T47D (cell line): ENCODE data around the gene CTCF.

Experiments
- DNase-seq, 2 experiments: peaks; one replicate each; pipeline versions ENCODE4 v3.0.0 to v3.0.0-alpha.2; 2011 to 2012; ENCODE audit warnings: low read depth in 1 of 2, low spot score in 1 of 2
- JUND ChIP-seq: IDR thresholded peaks from 2 replicates; pipeline ENCODE4 v1.6.1; 2012; ENCODE audit warnings: low read depth
- in situ Hi-C: cut with HindIII; loops from 2 replicates; pipeline ENCODE4 v1.10.0; 2016; ENCODE audit warnings: low sequenced_read_pairs, low pct_unique_long_range_greater_than_20kb

CTCF gene

DNA sequence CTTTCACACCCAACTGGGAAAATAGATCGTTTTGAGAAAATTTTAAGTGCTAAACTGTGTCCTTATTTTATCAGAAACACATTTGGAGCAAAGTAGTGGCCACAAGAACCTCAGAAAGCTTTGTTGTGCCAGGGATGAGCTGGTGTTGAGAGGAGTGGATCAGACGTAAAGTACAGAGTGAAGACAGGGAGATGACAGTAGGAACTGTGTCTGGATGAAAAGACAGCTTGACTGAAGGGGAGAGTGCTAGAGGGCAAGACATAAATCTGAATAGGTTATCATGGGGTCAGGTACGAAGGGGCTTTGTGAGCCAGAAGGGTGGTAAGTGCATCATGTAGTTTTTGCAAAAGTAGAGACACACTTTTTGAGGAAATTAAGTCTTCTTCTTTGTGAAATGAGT, 43.3 kb downstream of the CTCF start:
- DNase-seq = no peak
- TF ChIP-seq JUND = no peak
- in situ Hi-C loops = no loop called here

DNA sequence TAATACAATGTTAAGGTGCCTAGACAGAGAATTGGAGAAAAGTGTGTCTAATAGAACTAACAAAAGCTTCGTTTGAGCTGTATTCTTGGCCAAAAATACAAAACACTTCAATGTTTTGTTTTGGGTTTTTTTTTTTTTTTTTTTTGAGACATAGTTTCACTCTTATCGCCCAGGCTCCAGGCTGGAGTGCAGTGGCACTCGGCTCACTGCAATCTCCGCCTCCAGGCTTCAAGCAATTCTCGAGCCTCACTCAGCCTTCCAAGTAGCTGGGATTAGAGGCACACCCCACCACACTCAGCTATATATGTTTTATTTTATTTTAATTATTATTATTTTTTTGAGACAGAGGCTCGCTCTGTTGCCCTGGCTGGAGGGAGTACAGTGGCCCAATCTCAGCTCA, 44.3 kb downstream of the CTCF start:
- in situ Hi-C loops = no loop called here
- DNase-seq = no peak
- TF ChIP-seq JUND = no peak

DNA sequence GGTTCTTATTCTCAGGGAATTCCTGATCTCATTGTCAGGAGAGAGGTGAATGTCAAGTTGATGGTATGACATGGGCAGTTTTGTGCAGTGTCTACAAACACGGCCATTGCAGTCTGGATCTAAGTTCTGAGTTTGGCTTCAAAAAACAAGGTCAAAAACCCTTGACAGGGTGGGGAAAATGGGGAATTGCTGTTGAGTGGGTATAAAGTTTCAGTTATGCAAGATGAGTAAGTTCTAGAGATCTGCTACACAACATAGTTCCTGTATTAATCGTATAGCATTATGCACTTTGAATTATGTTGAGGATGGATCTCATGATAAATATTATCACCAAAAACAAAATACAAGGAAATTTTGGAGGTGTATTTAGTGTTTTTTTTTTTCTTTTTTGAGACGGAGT, 46.0 kb downstream of the CTCF start:
- no peak for TF ChIP-seq JUND
- in situ Hi-C loops = no loop called here
- no peak for DNase-seq

DNA sequence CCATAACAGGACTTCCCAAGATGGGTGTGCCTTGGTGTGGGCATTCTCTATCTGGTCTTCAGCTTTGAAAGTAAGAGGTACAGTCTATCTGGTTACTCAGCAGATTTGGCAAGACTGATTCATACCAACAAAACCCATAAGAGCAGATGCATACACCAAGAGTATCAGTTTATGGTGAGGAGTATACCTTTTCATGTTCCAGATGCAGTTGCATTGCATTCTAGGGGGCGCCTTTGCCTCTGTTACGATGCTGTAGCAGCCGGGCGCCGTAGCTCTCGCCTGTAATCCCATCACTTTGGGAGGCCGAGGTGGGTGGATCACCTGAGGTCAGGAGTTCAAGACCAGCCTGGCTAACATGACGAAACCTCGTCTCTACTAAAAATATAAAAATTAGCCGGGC, 51.5 kb downstream of the CTCF start:
- in situ Hi-C loops = no loop called here
- DNase-seq = no peak
- TF ChIP-seq JUND = no peak

DNA sequence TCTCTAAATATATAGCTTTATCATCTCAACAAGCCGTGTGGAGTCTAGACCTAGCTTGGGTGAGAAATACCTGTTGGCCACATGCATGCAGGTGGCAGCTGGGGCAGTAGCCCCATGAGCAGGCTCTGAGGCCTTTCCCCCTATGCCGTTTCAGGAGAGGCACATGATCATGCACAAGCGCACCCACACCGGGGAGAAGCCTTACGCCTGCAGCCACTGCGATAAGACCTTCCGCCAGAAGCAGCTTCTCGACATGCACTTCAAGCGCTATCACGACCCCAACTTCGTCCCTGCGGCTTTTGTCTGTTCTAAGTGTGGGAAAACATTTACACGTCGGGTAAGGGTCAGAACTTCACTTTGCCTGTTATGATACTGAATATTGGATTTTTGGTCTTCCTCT, 65.9 kb downstream of the CTCF start:
- DNase-seq = no peak
- in situ Hi-C loops = no loop called here
- TF ChIP-seq JUND = no peak

DNA sequence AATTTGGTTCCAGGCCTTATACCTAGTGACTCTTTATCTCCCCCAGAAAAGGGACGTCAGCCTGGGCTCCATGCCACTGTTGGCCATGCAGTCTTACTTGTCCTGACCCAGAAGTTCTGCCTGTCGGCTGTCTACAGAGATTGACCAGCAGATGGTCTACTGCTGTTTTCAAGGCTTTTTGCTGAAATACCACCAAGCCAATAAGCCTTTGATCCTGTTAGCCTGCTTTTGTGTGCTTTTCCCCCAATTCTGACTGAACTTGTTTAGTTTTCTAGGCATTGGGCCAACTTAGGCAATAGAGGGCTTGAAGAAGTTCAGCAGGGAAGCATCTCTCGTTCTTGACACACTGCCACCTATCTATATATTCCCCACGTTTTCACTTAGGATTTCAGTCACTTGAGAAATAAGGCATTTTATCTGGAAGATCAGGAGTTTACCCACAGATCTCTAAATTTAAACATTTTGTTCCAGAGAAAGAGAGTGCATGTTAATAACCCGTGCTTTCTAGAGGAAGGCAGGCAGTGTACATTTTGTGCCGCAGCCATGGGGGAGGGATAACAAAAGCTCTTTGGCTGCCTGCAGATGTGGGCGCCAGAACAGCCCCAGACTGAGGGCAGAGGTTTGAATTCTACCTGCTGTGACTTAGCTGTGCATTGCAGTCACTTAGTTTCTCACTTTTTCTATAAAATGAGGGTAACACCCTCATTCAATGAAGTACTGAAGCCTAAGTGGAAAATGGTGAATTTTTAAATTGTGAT, 70.3 kb downstream of the CTCF start:
- DNase-seq = no peak
- in situ Hi-C loops = no loop called here
- no peak for TF ChIP-seq JUND

DNA sequence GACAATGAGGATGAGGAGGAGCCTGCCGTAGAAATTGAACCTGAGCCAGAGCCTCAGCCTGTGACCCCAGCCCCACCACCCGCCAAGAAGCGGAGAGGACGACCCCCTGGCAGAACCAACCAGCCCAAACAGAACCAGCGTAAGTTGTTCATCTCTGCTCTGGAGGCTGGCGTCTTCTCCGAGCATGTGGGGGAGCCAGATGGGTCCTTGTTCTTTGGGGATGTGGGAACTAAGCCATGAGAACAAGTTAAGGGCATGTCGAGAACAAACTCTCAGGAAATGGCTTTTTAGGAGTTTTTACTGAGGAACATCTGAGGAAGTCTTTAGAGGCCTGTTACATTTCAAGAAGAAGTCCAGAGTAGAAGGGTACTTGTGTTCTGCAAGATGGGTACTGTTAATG, 74.4 kb downstream of the CTCF start:
- TF ChIP-seq JUND = no peak
- in situ Hi-C loops = no loop called here
- DNase-seq = no peak

DNA sequence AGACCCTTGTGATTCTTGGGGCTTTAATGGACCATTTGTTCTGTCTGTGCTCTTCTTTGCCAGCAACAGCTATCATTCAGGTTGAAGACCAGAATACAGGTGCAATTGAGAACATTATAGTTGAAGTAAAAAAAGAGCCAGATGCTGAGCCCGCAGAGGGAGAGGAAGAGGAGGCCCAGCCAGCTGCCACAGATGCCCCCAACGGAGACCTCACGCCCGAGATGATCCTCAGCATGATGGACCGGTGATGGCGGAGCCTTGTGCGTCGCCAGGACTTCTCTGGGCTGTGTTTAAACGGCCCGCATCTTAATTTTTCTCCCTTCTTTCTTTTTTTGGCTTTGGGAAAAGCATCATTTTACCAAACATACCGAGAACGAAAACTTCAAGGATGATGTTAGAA, 75.3 kb downstream of the CTCF start:
- no peak for DNase-seq
- no peak for TF ChIP-seq JUND
- in situ Hi-C loops = no loop called here

DNA sequence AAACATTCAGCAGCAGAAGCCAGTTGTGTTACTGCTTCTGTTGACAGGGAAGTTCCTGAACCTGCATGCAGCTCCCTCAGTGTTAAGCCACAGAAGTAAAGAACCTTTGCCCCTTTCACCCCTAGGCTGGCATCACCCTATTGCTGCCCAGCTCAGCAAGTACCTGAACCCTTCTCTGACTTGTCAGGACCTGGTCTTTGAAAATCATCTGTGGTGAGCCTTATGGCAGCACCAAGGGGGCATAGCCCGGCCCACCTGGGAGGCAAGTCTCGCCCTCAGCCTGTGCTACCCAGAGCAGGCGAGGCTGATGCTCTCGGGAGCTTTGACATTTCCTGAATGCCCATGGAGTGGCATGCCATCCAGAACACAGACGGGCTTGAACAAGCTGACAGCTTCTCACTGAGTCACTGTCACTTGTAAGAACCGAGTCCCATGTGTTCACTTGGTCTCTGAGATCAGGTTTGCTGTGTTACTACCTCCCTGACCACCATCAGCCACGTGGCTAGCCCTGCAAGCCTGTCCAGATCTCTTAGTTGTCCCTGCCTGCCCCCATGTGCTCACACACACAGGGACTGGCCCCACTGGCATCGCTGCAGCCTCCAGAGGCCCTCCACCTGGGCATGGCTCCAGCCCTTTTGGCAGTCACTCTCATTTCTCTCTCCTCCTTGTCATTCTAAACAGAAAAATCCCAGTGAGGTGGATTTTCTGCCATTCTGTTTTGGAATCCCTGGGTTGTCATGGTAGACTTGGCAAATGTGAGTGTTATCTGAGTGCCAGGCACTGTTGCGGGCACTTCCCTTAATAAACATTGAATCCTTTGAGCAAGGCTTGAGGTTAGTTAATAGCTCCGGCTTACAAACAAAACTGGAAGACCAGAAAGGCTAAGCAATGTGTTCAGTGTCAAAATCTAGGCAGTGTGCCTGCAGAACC, 79.7 kb downstream of the CTCF start:
- no peak for TF ChIP-seq JUND
- DNase-seq = peak in 1 of 2 experiments; percentile 35
- in situ Hi-C loops = no loop called here

DNA sequence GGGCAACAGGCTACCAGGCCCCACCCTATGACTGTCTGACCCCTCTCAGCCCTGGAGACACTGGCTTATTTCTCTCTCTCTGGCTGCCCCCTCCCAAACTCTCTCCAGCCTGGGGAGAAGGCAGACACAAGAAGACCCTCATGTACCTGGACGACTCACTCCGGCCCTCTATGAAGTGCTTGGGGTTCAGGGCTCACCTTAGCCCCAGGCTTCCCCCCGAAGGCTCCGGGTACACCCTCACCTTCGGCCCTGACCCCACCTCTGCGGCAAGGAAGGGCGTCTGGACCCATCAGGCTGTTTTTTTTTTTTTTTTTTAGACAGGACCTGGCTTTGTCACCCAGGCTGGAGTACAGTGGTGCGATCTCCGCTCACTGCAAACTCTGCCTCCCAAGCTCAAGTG, 81.7 kb downstream of the CTCF start:
- TF ChIP-seq JUND = no peak
- no peak for DNase-seq
- in situ Hi-C loops = no loop called here

DNA sequence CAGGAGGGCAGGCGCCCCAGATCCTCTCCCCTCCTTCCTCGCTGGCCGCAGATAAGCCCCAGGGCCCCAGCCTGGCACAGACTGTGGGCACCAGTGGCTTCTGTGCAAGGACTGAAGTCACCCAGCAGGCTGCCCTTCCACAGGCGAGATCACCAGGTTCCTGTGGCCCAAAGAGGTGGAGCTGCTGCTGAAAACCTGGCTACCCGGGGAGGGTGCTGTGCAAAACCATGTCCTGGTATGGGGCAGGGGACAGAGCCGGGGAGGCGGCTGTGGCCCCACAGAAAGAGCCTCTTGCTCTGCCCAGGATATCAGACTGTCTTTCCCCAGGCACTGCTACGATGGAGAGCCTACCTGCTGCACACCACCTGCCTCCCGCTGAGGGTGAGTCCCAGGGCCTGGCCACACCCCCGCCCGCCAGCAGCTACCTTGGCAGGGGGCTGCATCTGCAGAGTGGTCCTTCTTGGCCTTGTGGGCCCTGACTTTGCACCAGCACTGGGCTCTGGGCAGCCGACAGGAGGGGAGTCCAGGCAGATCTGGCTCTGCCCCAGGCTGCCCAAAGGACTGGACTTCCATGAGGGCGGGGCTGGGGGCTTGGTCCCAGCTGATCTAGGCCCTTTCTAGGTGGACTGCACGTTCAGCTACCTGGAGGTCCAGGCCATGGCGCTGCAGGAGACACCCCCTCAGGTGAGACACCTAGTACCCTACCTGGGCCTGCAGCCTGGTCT, 83.2 kb downstream of the CTCF start:
- no peak for TF ChIP-seq JUND
- in situ Hi-C loops = no loop called here
- no peak for DNase-seq

DNA sequence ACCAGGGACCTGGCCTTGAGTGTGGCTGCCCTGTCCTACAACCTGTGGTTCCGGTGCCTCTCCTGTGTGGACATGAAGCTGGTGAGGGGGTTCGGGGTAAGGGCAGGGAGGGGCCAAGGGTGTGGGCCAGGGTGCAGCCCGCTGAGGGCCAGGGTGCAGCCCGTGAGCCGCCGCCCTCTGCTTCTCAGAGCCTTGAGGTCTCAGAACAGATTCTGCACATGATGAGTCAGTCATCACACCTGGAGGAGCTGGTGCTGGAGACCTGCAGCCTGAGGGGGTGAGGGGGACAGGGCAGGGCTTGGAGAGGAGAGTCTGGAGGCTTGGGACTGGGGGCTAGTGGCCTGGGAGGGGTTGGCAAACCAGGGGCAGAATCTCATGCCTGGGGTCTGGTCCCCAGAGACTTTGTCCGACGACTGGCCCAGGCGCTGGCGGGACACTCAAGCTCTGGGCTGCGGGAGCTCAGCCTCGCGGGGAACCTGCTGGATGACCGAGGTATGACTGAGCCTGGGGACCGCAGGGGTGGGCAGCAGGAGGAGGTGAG, 84.9 kb downstream of the CTCF start:
- in situ Hi-C loops = no loop called here

More for the DNA sequence above, 84.9 kb downstream of the CTCF start:
- DNase-seq = no peak
- no peak for TF ChIP-seq JUND
